GM12874 (cell line): ENCODE measurements around the gene MACROD1.

Source experiments
- CTCF ChIP-seq: IDR thresholded peaks from 2 replicates; pipeline ENCODE4 v1.5.1; 2011; ENCODE audit warnings: low read depth, mild to moderate bottlenecking, control low read depth, low read length, moderate library complexity; ENCODE audit not compliant: insufficient read depth

The MACROD1 gene

GRCh38 chr11:64063777-64064176, 102.1 kb downstream of the MACROD1 start:
- no peak for TF ChIP-seq CTCF

GRCh38 chr11:64062185-64063039, 103.5 kb downstream of the MACROD1 start:
- no peak for TF ChIP-seq CTCF

DNA sequence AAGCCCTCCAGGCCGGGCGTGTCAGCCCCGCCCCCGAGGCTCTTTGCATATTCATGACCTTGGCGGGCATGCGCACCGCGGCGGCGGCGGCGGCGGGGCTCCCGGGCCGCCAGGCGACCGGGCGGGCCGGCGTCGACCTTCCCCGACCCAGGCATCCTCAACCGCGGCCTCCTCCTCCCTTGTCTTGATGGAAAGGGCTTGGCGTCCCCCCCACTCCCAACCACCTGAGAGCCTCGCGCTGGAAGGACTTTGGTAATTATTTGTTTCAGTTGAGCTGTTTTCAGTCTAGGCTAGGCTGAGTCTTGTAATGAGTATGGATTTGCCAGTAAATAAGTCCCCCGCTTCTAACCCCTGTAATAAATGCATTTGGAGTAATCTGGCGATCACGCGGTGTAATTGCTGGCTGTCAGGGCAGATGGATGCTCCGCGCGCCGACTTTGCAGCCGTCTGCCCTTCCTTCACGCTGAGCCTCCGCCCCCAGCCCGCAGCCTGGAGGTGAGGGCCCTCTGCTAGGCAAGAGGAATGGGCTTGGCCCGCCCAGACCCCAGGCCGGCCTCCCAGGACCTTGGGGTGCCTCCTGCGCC, 105.0 kb downstream of the MACROD1 start:
- TF ChIP-seq CTCF = no peak

DNA sequence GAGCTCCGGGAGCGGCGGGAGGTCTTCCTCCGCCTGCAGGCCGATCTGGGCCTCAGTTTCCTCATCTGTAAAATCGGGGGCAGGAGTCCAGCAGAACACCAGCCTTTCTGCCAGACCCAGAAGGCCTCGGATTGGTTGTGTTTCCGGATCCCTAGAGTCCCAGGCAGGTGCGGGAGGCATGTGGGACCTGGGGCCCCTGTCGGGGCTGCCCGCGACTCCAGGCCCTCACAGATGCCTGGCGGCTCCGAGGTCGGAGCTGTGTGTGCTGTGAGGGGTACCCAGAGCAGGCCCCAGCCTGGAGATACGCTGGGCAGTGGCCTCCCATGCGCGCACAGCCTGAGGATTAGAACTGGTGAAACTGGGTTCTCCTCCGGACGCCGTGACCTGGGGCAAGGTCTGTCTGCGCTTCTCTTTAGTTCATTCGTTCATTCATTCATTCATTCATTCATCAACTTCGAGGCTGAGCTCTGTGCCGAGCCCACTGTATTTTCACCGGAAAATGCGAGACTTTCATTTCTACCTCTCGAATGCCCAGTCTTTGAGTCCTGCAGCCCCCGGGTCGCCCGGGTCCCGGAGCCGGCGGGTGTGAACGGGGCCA, 105.6 kb downstream of the MACROD1 start:
- TF ChIP-seq CTCF = no peak

DNA sequence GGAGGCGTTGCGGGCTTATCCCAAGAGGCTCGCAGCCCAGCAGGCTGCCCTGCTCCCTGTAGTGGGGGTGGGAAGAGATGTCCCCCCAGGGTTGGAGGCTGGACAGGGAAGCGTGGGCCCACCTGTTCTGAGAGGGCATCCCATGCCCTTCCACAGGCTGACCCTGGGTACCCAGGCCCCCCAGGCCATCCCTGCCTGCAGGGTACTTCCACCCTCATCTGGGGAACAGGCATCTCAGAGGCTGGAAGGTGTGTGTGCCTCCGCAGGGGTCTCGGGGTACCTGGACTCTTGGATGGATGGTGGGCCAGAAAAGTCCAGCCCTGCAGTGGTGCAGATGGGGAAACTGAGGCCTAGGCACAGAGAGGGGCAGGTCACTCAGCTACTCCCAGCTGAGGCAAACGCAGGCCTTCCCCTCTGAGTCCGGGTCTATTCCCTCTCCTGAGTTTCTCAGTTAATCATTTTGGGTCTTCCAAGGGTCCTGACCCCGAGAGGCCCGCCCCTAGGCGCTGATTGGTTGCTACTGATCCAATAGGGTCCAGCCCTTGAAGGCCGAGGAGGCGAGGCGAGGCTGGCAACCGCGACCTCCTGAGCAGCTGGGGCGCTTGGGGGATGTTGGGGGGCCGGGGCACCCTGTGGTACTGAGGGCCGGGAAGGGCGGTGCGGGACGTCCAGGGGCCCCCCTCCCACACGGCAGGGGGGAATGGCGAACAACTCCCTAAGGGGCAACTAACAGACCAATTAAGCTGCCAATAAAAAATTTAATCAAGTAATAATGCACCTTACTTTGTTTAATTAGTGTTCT, 106.4 kb downstream of the MACROD1 start:
- TF ChIP-seq CTCF = no peak

DNA sequence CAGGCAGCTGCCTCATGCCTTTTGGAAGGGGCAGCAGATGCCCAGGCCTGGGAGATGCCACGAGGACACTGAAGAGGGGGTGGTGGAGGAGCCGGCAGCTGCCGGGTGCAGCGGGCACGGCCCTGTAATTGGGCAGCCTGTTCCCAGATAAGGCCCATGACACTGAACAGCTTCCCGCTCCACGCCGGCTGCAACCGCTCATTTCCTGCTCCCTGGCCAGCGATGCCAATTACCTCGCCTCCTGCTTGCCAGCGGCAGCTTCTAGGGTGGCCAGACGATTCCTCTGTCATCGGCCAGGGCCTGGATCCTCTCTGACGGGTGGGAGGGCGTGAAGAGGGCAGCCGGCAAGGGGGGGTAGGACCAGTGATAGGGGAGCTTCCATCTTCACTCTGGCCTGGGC, 107.4 kb downstream of the MACROD1 start:
- TF ChIP-seq CTCF = no peak

- TF ChIP-seq CTCF = no peak
Measured at GRCh38 chr11:64057890-64058289, 108.0 kb downstream of the MACROD1 start.
